Measurements from ENCODE around the gene FEM1A. TPM values are rescaled to one million over a fixed set of nuclear protein-coding genes. Genes with fewer than 3 reads are reported as not detected.

FEM1A gene
- total and polyA plus RNA-seq, 2 donors (not counting 3 experiments of a cell fraction or from before 2014, with no cell fraction given): 5.1 to 11.4 TPM

DNA sequence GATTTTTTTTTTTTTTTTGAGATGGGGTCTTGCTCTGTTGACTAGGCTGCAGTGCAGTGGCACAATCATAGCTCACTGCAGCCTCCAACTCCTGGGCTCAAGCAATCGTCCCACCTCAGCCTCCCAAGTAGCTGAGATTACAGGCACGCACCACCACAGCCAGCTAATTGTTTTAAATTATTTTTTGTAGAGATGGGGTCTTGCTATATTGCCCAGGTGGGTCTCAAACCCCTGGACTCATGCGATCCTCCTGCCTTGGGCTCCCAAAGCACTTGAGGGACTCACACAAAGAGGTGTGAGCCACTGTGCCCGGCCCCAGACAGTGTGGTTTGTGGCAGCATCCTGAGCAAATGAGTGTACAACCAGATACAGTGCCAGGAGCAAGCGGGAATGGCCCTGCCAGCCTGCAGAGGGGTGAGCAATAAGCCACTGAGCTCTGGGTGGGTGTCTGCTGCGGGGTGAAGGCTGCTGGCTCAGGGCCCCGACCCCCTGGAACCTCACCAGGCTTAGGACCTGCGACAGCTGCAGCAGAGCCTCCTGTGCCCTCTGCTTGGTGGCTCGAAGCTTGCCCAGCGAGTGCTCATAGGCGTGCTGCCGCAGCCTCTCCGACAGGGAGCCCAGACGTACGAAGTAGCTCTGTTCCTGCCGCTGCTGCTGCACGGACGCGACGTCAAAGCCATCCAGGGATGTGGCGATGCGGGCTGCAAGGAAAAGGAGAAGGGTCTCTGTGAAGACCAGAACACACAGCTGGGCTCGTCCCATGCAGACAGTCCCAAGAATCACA, 55.8 kb downstream of the FEM1A start:
- Histone ChIP-seq H3K4me3 (replicated peaks in 1 of 3; ENCODE audit: insufficient read depth in 1 of 3, low read depth in 1 of 3, low read length in 3 of 3) (no peak overlapping the region), H2AFZ (ENCODE audit: low read depth, low read length) (no peak overlapping the region), H3K4me2 (ENCODE audit: insufficient read depth, low read length) (no peak overlapping the region), H4K20me1 (replicated peaks; ENCODE audit: control insufficient read depth, extremely low read depth, insufficient read depth, low read length) (no peaks in the 10 kb centered on the region), H3K27ac (ENCODE audit: insufficient read depth, low read depth, low read length) (no peak overlapping the region), H3K79me2 (ENCODE audit: control insufficient read depth, insufficient read depth, low read length) (no peaks in the 10 kb centered on the region), H3K27me3 (ENCODE audit: control insufficient read depth in 2 of 2, insufficient read depth in 2 of 2, low read length in 2 of 2) (no peaks in the 10 kb centered on the region), H3K9me1 (replicated peaks; ENCODE audit: control insufficient read depth, extremely low read depth, insufficient read depth, low read length) (no peaks in the 10 kb centered on the region), H3K9ac (replicated peaks; ENCODE audit: extremely low read depth, insufficient read depth, low read length) (no peak overlapping the region), H3K4me1 (ENCODE audit: control insufficient read depth, extremely low read depth, insufficient read depth, low read length) (no peaks in the 10 kb centered on the region), H3K9me3 (replicated peaks; ENCODE audit: control insufficient read depth, insufficient read depth, low read length) (no peaks in the 10 kb centered on the region), H3K36me3 (ENCODE audit: control insufficient read depth in 2 of 2, extremely low read depth in 1 of 2, insufficient read depth in 2 of 2, low read length in 2 of 2) (peaks cover 8 to 24% of the 10 kb centered on the region in 2 experiments)
- BruUV-seq (replicated peaks): no TSS peak
- intact Hi-C loops (cut with micrococcal nuclease) (no loop called here), dilution Hi-C loops (cut with MboI; ENCODE audit: extremely low pct_ligation_motif_present, low sequenced_read_pairs) (no loop called here)
- no peak for TF ChIP-seq GATA2 (IDR thresholded peaks at IDR 0.05; ENCODE audit: insufficient read depth, insufficient read length, low read depth, low read length)
- no peak for TF ChIP-seq POLR2AphosphoS5 (IDR thresholded peaks at IDR 0.05; ENCODE audit: insufficient read depth, low read depth, low read length)
- TF ChIP-seq FOS (IDR thresholded peaks at IDR 0.05; ENCODE audit: borderline replicate concordance, insufficient read depth, low read length): no peak
- TF ChIP-seq, protein P1, sequence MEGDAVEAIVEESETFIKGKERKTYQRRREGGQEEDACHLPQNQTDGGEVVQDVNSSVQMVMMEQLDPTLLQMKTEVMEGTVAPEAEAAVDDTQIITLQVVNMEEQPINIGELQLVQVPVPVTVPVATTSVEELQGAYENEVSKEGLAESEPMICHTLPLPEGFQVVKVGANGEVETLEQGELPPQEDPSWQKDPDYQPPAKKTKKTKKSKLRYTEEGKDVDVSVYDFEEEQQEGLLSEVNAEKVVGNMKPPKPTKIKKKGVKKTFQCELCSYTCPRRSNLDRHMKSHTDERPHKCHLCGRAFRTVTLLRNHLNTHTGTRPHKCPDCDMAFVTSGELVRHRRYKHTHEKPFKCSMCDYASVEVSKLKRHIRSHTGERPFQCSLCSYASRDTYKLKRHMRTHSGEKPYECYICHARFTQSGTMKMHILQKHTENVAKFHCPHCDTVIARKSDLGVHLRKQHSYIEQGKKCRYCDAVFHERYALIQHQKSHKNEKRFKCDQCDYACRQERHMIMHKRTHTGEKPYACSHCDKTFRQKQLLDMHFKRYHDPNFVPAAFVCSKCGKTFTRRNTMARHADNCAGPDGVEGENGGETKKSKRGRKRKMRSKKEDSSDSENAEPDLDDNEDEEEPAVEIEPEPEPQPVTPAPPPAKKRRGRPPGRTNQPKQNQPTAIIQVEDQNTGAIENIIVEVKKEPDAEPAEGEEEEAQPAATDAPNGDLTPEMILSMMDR (IDR thresholded peaks at IDR 0.05; ENCODE audit: extremely low read depth in 1 of 2, insufficient read depth in 1 of 2, low read depth in 1 of 2, low read length in 2 of 2): no peak
- TF ChIP-seq, protein P2, sequence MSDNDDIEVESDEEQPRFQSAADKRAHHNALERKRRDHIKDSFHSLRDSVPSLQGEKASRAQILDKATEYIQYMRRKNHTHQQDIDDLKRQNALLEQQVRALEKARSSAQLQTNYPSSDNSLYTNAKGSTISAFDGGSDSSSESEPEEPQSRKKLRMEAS (IDR thresholded peaks at IDR 0.05; ENCODE audit: insufficient read depth, insufficient read length): no peak
- TF ChIP-seq JUN (IDR thresholded peaks at IDR 0.05; ENCODE audit: borderline replicate concordance, insufficient read depth, insufficient read length, low read depth): no peak
- TF ChIP-seq POLR2A (IDR thresholded peaks at IDR 0.05; ENCODE audit: low read depth, low read length): no peak
- no peak for TF ChIP-seq MYC (IDR thresholded peaks at IDR 0.05; ENCODE audit: low read depth, low read length)
- TF ChIP-seq EZH2 (IDR thresholded peaks at IDR 0.05; ENCODE audit: borderline replicate concordance, low read depth, low read length, severe bottlenecking): no peak
- FAIRE-seq (no peak), DNase-seq (ENCODE audit: low read depth, low spot score) (no peak)
- CTCF ChIA-PET: interaction anchor here (7.0 kb wide), 1 partner anchor 37 kb away, joined by 59 read pairs; no protein-coding TSS in a partner anchor
- POLR2A ChIA-PET: no interaction called here

All from endothelial cell of umbilical vein (primary cell).